Measurements from ENCODE around the gene ATP5ME.

Gene ATP5ME

GRCh38 chr4:717601-718320 is 43.7 kb upstream of the ATP5ME start:
- Histone ChIP-seq H3K79me2 (ENCODE audit: insufficient read depth, low read length) (peaks cover 63% of the 10 kb centered on the region), H3K9me3 (ENCODE audit: insufficient read depth, low read length) (no peaks in the 10 kb centered on the region), H3K4me3 (ENCODE audit: insufficient read depth, low read length, poor library complexity, severe bottlenecking) (no peak overlapping the region), H3K9me2 (replicated peaks; ENCODE audit: insufficient read depth, low read length) (no peaks in the 10 kb centered on the region), H3K27ac (ENCODE audit: low read depth, low read length) (no peak overlapping the region), H3K9ac (ENCODE audit: low read length) (no peak overlapping the region), H4K20me1 (ENCODE audit: low read depth, low read length) (no peaks in the 10 kb centered on the region; the same call in 1 of the 2 replicates), H3K4me2 (ENCODE audit: low read depth, low read length, poor library complexity, severe bottlenecking) (no peak overlapping the region), H3K27me3 (ENCODE audit: low read length) (no peaks in the 10 kb centered on the region), H3F3A (ENCODE audit: insufficient read depth) (no peaks in the 10 kb centered on the region), H3K36me3 (ENCODE audit: low read length) (no peaks in the 10 kb centered on the region), H2AFZ (ENCODE audit: low read depth, low read length, severe bottlenecking) (no peak overlapping the region)
- TF ChIP-seq CTCF (IDR thresholded peaks at IDR 0.05; ENCODE audit: insufficient read depth, low read length, poor library complexity, severe bottlenecking): no peak
- TF ChIP-seq EZH2phosphoT487 (conservative IDR thresholded peaks at IDR 0.05; ENCODE audit: low read length): no peak

- Histone ChIP-seq H3K9me2 (replicated peaks; ENCODE audit: insufficient read depth, low read length) (no peaks in the 10 kb centered on the region), H3F3A (ENCODE audit: insufficient read depth) (peaks cover 6% of the 10 kb centered on the region; the same call in 1 of the 2 replicates), H3K9me3 (ENCODE audit: insufficient read depth, low read length) (no peaks in the 10 kb centered on the region), H4K20me1 (ENCODE audit: low read depth, low read length) (no peaks in the 10 kb centered on the region; the same call in 1 of the 2 replicates), H3K36me3 (ENCODE audit: low read length) (no peaks in the 10 kb centered on the region), H3K27me3 (ENCODE audit: low read length) (no peaks in the 10 kb centered on the region), H3K4me2 (ENCODE audit: low read depth, low read length, poor library complexity, severe bottlenecking) (no peak overlapping the region), H3K4me3 (ENCODE audit: insufficient read depth, low read length, poor library complexity, severe bottlenecking) (no peak overlapping the region), H3K9ac (ENCODE audit: low read length) (no peak overlapping the region), H3K79me2 (ENCODE audit: insufficient read depth, low read length) (peaks cover 73% of the 10 kb centered on the region), H2AFZ (ENCODE audit: low read depth, low read length, severe bottlenecking) (no peak overlapping the region), H3K27ac (ENCODE audit: low read depth, low read length) (no peak overlapping the region)
- TF ChIP-seq EZH2phosphoT487 (conservative IDR thresholded peaks at IDR 0.05; ENCODE audit: low read length): no peak
- no peak for TF ChIP-seq CTCF (IDR thresholded peaks at IDR 0.05; ENCODE audit: insufficient read depth, low read length, poor library complexity, severe bottlenecking)
Measured at GRCh38 chr4:714087-714486, 40.0 kb upstream of the ATP5ME start.

- no peak overlapping the region for H3K4me2 ChIP-seq (ENCODE audit: low read depth, low read length, poor library complexity, severe bottlenecking)
- no peaks in the 10 kb centered on the region for H3K36me3 ChIP-seq (ENCODE audit: low read length)
- H3K9me3 ChIP-seq (ENCODE audit: insufficient read depth, low read length): no peaks in the 10 kb centered on the region
- H3K79me2 ChIP-seq (ENCODE audit: insufficient read depth, low read length): peaks cover 73% of the 10 kb centered on the region
- TF ChIP-seq EZH2phosphoT487 (conservative IDR thresholded peaks at IDR 0.05; ENCODE audit: low read length) (no peak), CTCF (IDR thresholded peaks at IDR 0.05; ENCODE audit: insufficient read depth, low read length, poor library complexity, severe bottlenecking) (no peak)
- H3K27ac ChIP-seq (ENCODE audit: low read depth, low read length): no peak overlapping the region
- no peaks in the 10 kb centered on the region for H3K9me2 ChIP-seq (replicated peaks; ENCODE audit: insufficient read depth, low read length)
- H2AFZ ChIP-seq (ENCODE audit: low read depth, low read length, severe bottlenecking): no peak overlapping the region
- H3K4me3 ChIP-seq (ENCODE audit: insufficient read depth, low read length, poor library complexity, severe bottlenecking): no peak overlapping the region
- no peaks in the 10 kb centered on the region; the same call in 1 of the 2 replicates for H4K20me1 ChIP-seq (ENCODE audit: low read depth, low read length)
- peaks cover 6% of the 10 kb centered on the region; the same call in 1 of the 2 replicates for H3F3A ChIP-seq (ENCODE audit: insufficient read depth)
- no peaks in the 10 kb centered on the region for H3K27me3 ChIP-seq (ENCODE audit: low read length)
- H3K9ac ChIP-seq (ENCODE audit: low read length): no peak overlapping the region
Measured at GRCh38 chr4:712916-713632, 39.0 kb upstream of the ATP5ME start.

Data from SU-DHL-6 (cell line).